ENCODE results near the gene IL20. TPM values are rescaled to one million over a fixed set of nuclear protein-coding genes. Genes with fewer than 3 reads are reported as not detected.

The IL20 gene
- total and polyA plus RNA-seq, 11 donors, result not detected

- Histone ChIP-seq H3K27me3 (peaks cover 0 to 6% (median 0%) of the 10 kb centered on the region in 9 donors), H3K4me1 (peaks cover 0 to 37% (median 0%) of the 10 kb centered on the region in 12 donors), H3K9me3 (no peaks in the 10 kb centered on the region), H3K4me3 (no peak overlapping the region), H3K36me3 (no peaks in the 10 kb centered on the region), H3K27ac (no peak overlapping the region)
- TF ChIP-seq CTCF (IDR thresholded peaks at IDR 0.05), result no peak
- no peak for TF ChIP-seq POLR2A (IDR thresholded peaks at IDR 0.05)
- DNase-seq (no peak), ATAC-seq (peak; percentile 32 to 74 (median 50))
- WGBS, 4 donors, result 68 to 76% (median 71%) methylated on average over 3 of the region's 3 CpGs
- intact Hi-C loops (cut with DNase I), result no loop called here
Measured at GRCh38 chr1:206834711-206835110, 30.7 kb upstream of the IL20 start.

- Histone ChIP-seq H3K27me3 (peaks cover 0 to 6% (median 0%) of the 10 kb centered on the region in 9 donors), H3K4me1 (peaks cover 0 to 35% (median 0%) of the 10 kb centered on the region in 12 donors), H3K36me3 (no peaks in the 10 kb centered on the region), H3K4me3 (no peak overlapping the region), H3K27ac (no peak overlapping the region), H3K9me3 (no peaks in the 10 kb centered on the region)
- TF ChIP-seq POLR2A (IDR thresholded peaks at IDR 0.05) (no peak), CTCF (IDR thresholded peaks at IDR 0.05) (no peak)
- ATAC-seq (no peak), DNase-seq (no peak)
- WGBS, 4 donors, result 58 to 67% (median 60%) methylated on average over 3 of the region's 3 CpGs
- intact Hi-C loops (cut with DNase I), result no loop called here
Measured at GRCh38 chr1:206835186-206835585, 30.2 kb upstream of the IL20 start.

- H3K4me1 ChIP-seq, result peaks cover 0 to 35% (median 0%) of the 10 kb centered on the region in 12 donors
- intact Hi-C loops (cut with DNase I), result no loop called here
- ATAC-seq, result no peak
- no peaks in the 10 kb centered on the region for H3K36me3 ChIP-seq
- DNase-seq, result no peak
- TF ChIP-seq CTCF (IDR thresholded peaks at IDR 0.05), result no peak
- no peak for TF ChIP-seq POLR2A (IDR thresholded peaks at IDR 0.05)
- no peak overlapping the region for H3K27ac ChIP-seq
- WGBS, 4 donors, result 78 to 92% (median 87%) methylated on average over 2 of the region's 2 CpGs
- no peaks in the 10 kb centered on the region for H3K9me3 ChIP-seq
- peaks cover 0 to 6% (median 0%) of the 10 kb centered on the region in 9 donors for H3K27me3 ChIP-seq
- H3K4me3 ChIP-seq, result no peak overlapping the region
Measured at GRCh38 chr1:206836111-206836510, 29.3 kb upstream of the IL20 start.

GRCh38 chr1:206839006-206839560 is 26.3 kb upstream of the IL20 start:
- intact Hi-C loops (cut with DNase I), result no loop called here
- Histone ChIP-seq H3K27me3 (peaks cover 0 to 6% (median 0%) of the 10 kb centered on the region in 9 donors), H3K36me3 (no peaks in the 10 kb centered on the region), H3K4me1 (peaks cover 0 to 13% (median 0%) of the 10 kb centered on the region in 12 donors), H3K27ac (no peak overlapping the region), H3K4me3 (no peak overlapping the region), H3K9me3 (no peaks in the 10 kb centered on the region)
- WGBS, 4 donors, result 78 to 91% (median 89%) methylated on average over 4 of the region's 4 CpGs
- ATAC-seq (no peak), DNase-seq (no peak)
- no peak for TF ChIP-seq CTCF (IDR thresholded peaks at IDR 0.05)
- no peak for TF ChIP-seq POLR2A (IDR thresholded peaks at IDR 0.05)
